ENCODE data around the gene SMIM10L2A. TPM values are rescaled to one million over a fixed set of nuclear protein-coding genes. Genes with fewer than 3 reads are reported as not detected.

Gene SMIM10L2A
- total and polyA plus RNA-seq, 2 of the 4 experiments (the other 2 are of a cell fraction): under 0.01 to 0.10 TPM

GRCh38 chrX:135420831-135421230, 913 bp upstream of the SMIM10L2A start:
- Histone ChIP-seq H2AK5ac (ENCODE audit: low read depth, low read length) (no peak overlapping the region), H3K4me1 (ENCODE audit: control insufficient read depth, insufficient read depth, low read length) (no peaks in the 10 kb centered on the region)
- in situ Hi-C loops (cut with MboI; ENCODE audit: low sequenced_read_pairs): no loop called here

More at GRCh38 chrX:135420831-135421230, 913 bp upstream of the SMIM10L2A start:
- no peak for TF ChIP-seq POLR2A (IDR thresholded peaks at IDR 0.05; ENCODE audit: low read depth, low read length)
- TF ChIP-seq MAFK (IDR thresholded peaks at IDR 0.05; ENCODE audit: low read depth, low read length): no peak
- no peak for TF ChIP-seq SMC3 (IDR thresholded peaks at IDR 0.05; ENCODE audit: low read depth, low read length)
- TF ChIP-seq NFE2L2 (IDR thresholded peaks at IDR 0.05; ENCODE audit: low read depth, low read length): no peak
- no peak for TF ChIP-seq MAZ (IDR thresholded peaks at IDR 0.05; ENCODE audit: borderline replicate concordance, low read depth, low read length)
- TF ChIP-seq RAD21 (IDR thresholded peaks at IDR 0.05; ENCODE audit: low read length): no peak
- TF ChIP-seq USF2 (IDR thresholded peaks at IDR 0.05; ENCODE audit: low read depth, low read length): no peak
- TF ChIP-seq RCOR1 (IDR thresholded peaks at IDR 0.05; ENCODE audit: insufficient replicate concordance, low read length): no peak
- no peak for TF ChIP-seq CEBPB (IDR thresholded peaks at IDR 0.05; ENCODE audit: low read depth, low read length)
- TF ChIP-seq FOS (IDR thresholded peaks at IDR 0.05; ENCODE audit: low read depth, low read length): no peak
- no peak for TF ChIP-seq ELK1 (IDR thresholded peaks at IDR 0.05; ENCODE audit: borderline replicate concordance, low read depth, low read length)
- no peak for TF ChIP-seq RFX5 (IDR thresholded peaks at IDR 0.05; ENCODE audit: low read depth, low read length)
- TF ChIP-seq CTCF (conservative IDR thresholded peaks at IDR 0.05; ENCODE audit: low read depth, low read length): no peak
- TF ChIP-seq BHLHE40 (IDR thresholded peaks at IDR 0.05; ENCODE audit: low read depth, low read length): no peak
- TF ChIP-seq CHD1 (IDR thresholded peaks at IDR 0.05; ENCODE audit: low read depth, low read length): no peak
- TF ChIP-seq MXI1 (IDR thresholded peaks at IDR 0.05; ENCODE audit: borderline replicate concordance, low read depth, low read length): no peak
- no peak overlapping the region for H3K56ac ChIP-seq (ENCODE audit: extremely low read depth, insufficient read depth, low read length)
- H3K23ac ChIP-seq (ENCODE audit: low read depth, low read length): no peak overlapping the region
- no peak overlapping the region for H3K4me2 ChIP-seq (ENCODE audit: low read depth, low read length)
- H3K4me3 ChIP-seq (ENCODE audit: insufficient read depth, low read depth, low read length): no peak overlapping the region
- WGBS, 2 experiments (ENCODE audit: extremely low coverage in 2 of 2, insufficient read length in 1 of 2): 100% methylated on average over 1 of the region's 12 CpGs; no CpG with 5 or more reads in 1 of the 2 experiments
- H4K8ac ChIP-seq (ENCODE audit: low read depth in 2 of 2, low read length in 2 of 2): no peak overlapping the region
- H2BK120ac ChIP-seq (ENCODE audit: low read depth, low read length): no peak overlapping the region
- H2BK20ac ChIP-seq (ENCODE audit: low read depth, low read length): no peak overlapping the region
- H4K91ac ChIP-seq (ENCODE audit: insufficient read depth, low read depth, low read length): no peak overlapping the region
- dilution Hi-C loops (cut with HindIII; ENCODE audit: low sequenced_read_pairs, unreplicated experiment): no loop called here
- CTCF ChIA-PET: no interaction called here
- no peak overlapping the region for H4K5ac ChIP-seq (ENCODE audit: low read depth, low read length)
- no peak overlapping the region for H3K4ac ChIP-seq (ENCODE audit: low read depth, low read length)
- no peak overlapping the region for H3K27ac ChIP-seq (ENCODE audit: insufficient read depth, low read length)
- intact Hi-C loops (cut with micrococcal nuclease): no loop called here
- H4K20me1 ChIP-seq (ENCODE audit: insufficient read depth, low read length): no peaks in the 10 kb centered on the region
- H3K27me3 ChIP-seq (ENCODE audit: control insufficient read depth, insufficient read depth, low read length): peaks cover 6% of the 10 kb centered on the region; the same call in 1 of the 2 replicates
- no peaks in the 10 kb centered on the region for H3K36me3 ChIP-seq (ENCODE audit: control insufficient read depth, insufficient read depth, low read length)
- DNase-seq: no peak
- H2BK5ac ChIP-seq (ENCODE audit: low read depth, low read length, poor library complexity, severe bottlenecking): no peak overlapping the region
- no peak overlapping the region for H2AK9ac ChIP-seq (replicated peaks; ENCODE audit: low read depth, low read length, poor library complexity)
- no peak overlapping the region for H3K9ac ChIP-seq (ENCODE audit: low read depth, low read length)
- H3K79me1 ChIP-seq (ENCODE audit: low read depth in 1 of 2, low read length in 2 of 2): no peaks in the 10 kb centered on the region
- H2AFZ ChIP-seq (replicated peaks; ENCODE audit: low read length, poor library complexity): no peak overlapping the region
- H3K9me1 ChIP-seq (ENCODE audit: insufficient read depth, low read length): no peaks in the 10 kb centered on the region
- no peaks in the 10 kb centered on the region for H3K9me3 ChIP-seq (ENCODE audit: control insufficient read depth, insufficient read depth, low read length)
- ATAC-seq (ENCODE audit: low read depth): no peak
- H2BK15ac ChIP-seq (ENCODE audit: low read depth, low read length): no peak overlapping the region
- H3K18ac ChIP-seq (ENCODE audit: low read depth, low read length): no peak overlapping the region
- POLR2A ChIA-PET (ENCODE audit: unreplicated experiment): no interaction called here
- BruUV-seq (replicated peaks): no TSS peak
- no peak overlapping the region for H3K14ac ChIP-seq (replicated peaks; ENCODE audit: low read depth, low read length)
